IMR-90 (cell line): ENCODE measurements around the gene LTN1.

Experiments
- BHLHE40 ChIP-seq: fragments of 150-350 bp; IDR thresholded peaks from 2 replicates; pipeline ENCODE4 v1.6.1; 2016; ENCODE audit warnings: mild to moderate bottlenecking, low read depth, low read length
- CEBPB ChIP-seq: IDR thresholded peaks from 2 replicates; pipeline ENCODE4 v1.6.1; 2012; ENCODE audit warnings: low read depth, low read length, improper control_type of control experiment
- CTCF ChIP-seq: conservative IDR thresholded peaks from 2 replicates; pipeline ENCODE4 v1.5.1; 2012; ENCODE audit warnings: mild to moderate bottlenecking, low read depth, low read length, improper control_type of control experiment
- ELK1 ChIP-seq: fragments of 150-350 bp; IDR thresholded peaks from 2 replicates; pipeline ENCODE4 v1.6.1; 2016; ENCODE audit warnings: low read depth, mild to moderate bottlenecking, low read length, moderate library complexity, borderline replicate concordance
- FOS ChIP-seq: fragments of 150-350 bp; IDR thresholded peaks from 2 replicates; pipeline ENCODE4 v1.6.1; 2016; ENCODE audit warnings: low read depth, low read length
- MAFK ChIP-seq: IDR thresholded peaks from 2 replicates; pipeline ENCODE4 v1.6.1; 2012; ENCODE audit warnings: low read depth, low read length, improper control_type of control experiment
- POLR2A ChIP-seq: IDR thresholded peaks from 2 replicates; pipeline ENCODE4 v1.6.1; 2012; ENCODE audit warnings: mild to moderate bottlenecking, low read depth, low read length
- RAD21 ChIP-seq: IDR thresholded peaks from 2 replicates; pipeline ENCODE4 v1.6.1; 2012; ENCODE audit warnings: low read length, improper control_type of control experiment
- RCOR1 ChIP-seq: IDR thresholded peaks from 2 replicates; pipeline ENCODE4 v1.6.1; 2012; ENCODE audit warnings: mild to moderate bottlenecking, low read length, improper control_type of control experiment; ENCODE audit not compliant: insufficient replicate concordance
- RFX5 ChIP-seq: IDR thresholded peaks from 2 replicates; pipeline ENCODE4 v1.8.0; 2012; ENCODE audit warnings: low read depth, mild to moderate bottlenecking, low read length, moderate library complexity
- USF2 ChIP-seq: fragments of 150-350 bp; IDR thresholded peaks from 2 replicates; pipeline ENCODE4 v1.6.1; 2017; ENCODE audit warnings: mild to moderate bottlenecking, antibody characterized with exemption, low read length, low read depth

- TF ChIP-seq CTCF = no peak
- TF ChIP-seq POLR2A = no peak
- no peak for TF ChIP-seq ELK1
- TF ChIP-seq FOS = no peak
- no peak for TF ChIP-seq USF2
- no peak for TF ChIP-seq RFX5
- no peak for TF ChIP-seq CEBPB
- no peak for TF ChIP-seq MAFK
- no peak for TF ChIP-seq RAD21
- TF ChIP-seq RCOR1 = no peak
- no peak for TF ChIP-seq BHLHE40
Measured at GRCh38 chr21:28932717-28933116, 60.0 kb downstream of the LTN1 start.
